ENCODE results near the gene SESTD1. TPM values are rescaled to one million over a fixed set of nuclear protein-coding genes. Genes with fewer than 3 reads are reported as not detected.
"Not testable (repeated sequence)": the region's sequence is repeated elsewhere in the genome, so short reads cannot be mapped to it uniquely, and the experiment has no call there.

The SESTD1 gene
- total RNA-seq, 2 donors from 2014 or later = 51.3 to 75.4 TPM

DNA sequence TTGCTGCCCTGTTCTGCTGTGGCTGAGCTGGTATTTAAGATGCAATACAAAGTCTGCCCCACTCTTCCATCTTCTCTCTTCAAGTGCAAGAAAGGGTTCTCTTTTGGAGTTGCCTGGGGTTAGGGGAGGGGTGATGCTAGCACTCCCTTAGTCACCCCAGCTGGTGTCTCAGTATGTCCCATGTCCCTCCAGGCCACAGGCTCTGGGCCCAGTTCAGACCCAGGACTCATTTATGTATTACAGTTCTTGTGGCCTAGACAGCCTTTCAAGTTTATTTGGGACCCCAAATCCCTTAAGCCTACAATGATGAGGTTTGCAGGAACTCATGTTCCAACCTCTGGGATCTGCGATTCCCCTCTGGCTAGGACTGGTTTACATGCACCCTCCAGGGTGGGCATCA, 167.5 kb downstream of the SESTD1 start:
- no peaks in the 10 kb centered on the region for H3K27me3 Mint-ChIP-seq (ENCODE audit: insufficient read depth)
- Histone ChIP-seq H3K4me1 (ENCODE audit: control insufficient read depth, insufficient read depth, low read length) (no peaks in the 10 kb centered on the region), H3K4me3 (ENCODE audit: low read length) (no peak overlapping the region), H3K36me3 (ENCODE audit: control insufficient read depth, insufficient read depth, low read length) (peaks cover 3% of the 10 kb centered on the region), H3K27ac (ENCODE audit: low read depth, low read length) (no peak overlapping the region), H3K9ac (ENCODE audit: extremely low read depth, low read length, poor library complexity, severe bottlenecking) (no peak overlapping the region), H3K9me3 (ENCODE audit: control insufficient read depth, low read length) (peaks cover 20% of the 10 kb centered on the region), H3K27me3 (ENCODE audit: control insufficient read depth, insufficient read depth, low read length, poor library complexity, severe bottlenecking) (no peaks in the 10 kb centered on the region)
- H3K27ac Mint-ChIP-seq = no peak overlapping the region
- peaks cover 25% of the 10 kb centered on the region for H3K9me3 Mint-ChIP-seq
- peaks cover 2% of the 10 kb centered on the region for H3K4me1 Mint-ChIP-seq
- no peak for TF ChIP-seq CTCF (conservative IDR thresholded peaks at IDR 0.05)
- no peak overlapping the region for H3K4me3 Mint-ChIP-seq
- 96 to 100% methylated on average over 1 of the region's 1 CpG for WGBS, 2 experiments (ENCODE audit: insufficient coverage in 1 of 2, insufficient read length in 1 of 2)
- DNase-seq = no peak
- no peaks in the 10 kb centered on the region for H3K36me3 Mint-ChIP-seq (ENCODE audit: low read depth)

DNA sequence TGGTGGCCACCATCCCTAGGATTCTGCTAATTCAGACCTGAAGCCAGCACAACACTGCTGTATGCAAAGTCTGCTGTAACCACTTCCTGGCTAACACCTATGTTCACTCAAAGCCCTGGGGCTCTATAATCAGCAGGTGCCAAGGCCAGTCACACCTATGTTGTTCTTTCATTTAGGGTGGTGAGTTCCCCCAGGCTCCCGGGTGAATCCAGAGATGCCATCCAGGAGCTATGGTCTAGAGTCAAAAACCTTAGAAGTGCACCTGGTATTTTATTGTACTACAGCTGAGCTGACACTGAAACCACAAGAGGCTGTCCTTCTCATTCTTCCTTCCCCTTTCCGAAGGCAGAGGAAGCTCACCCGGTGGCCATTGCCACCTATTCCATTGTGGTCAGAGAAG, 168.5 kb downstream of the SESTD1 start:
- Mint-ChIP-seq H3K27me3 (ENCODE audit: insufficient read depth) (no peaks in the 10 kb centered on the region), H3K4me3 (no peak overlapping the region), H3K4me1 (peaks cover 2% of the 10 kb centered on the region), H3K36me3 (ENCODE audit: low read depth) (no peaks in the 10 kb centered on the region), H3K9me3 (peaks cover 32% of the 10 kb centered on the region), H3K27ac (no peak overlapping the region)
- H3K4me3 ChIP-seq (ENCODE audit: low read length) = no peak overlapping the region
- peak; percentile 57 for DNase-seq
- no peaks in the 10 kb centered on the region for H3K36me3 ChIP-seq (ENCODE audit: control insufficient read depth, insufficient read depth, low read length)
- peaks cover 20% of the 10 kb centered on the region for H3K9me3 ChIP-seq (ENCODE audit: control insufficient read depth, low read length)
- TF ChIP-seq CTCF (conservative IDR thresholded peaks at IDR 0.05) = no peak
- no peaks in the 10 kb centered on the region for H3K27me3 ChIP-seq (ENCODE audit: control insufficient read depth, insufficient read depth, low read length, poor library complexity, severe bottlenecking)
- H3K27ac ChIP-seq (ENCODE audit: low read depth, low read length) = no peak overlapping the region
- no peak overlapping the region for H3K9ac ChIP-seq (ENCODE audit: extremely low read depth, low read length, poor library complexity, severe bottlenecking)
- WGBS, 2 experiments (ENCODE audit: insufficient coverage in 1 of 2, insufficient read length in 1 of 2) = 89% methylated on average over 1 to 3 of the region's 3 CpGs
- no peaks in the 10 kb centered on the region for H3K4me1 ChIP-seq (ENCODE audit: control insufficient read depth, insufficient read depth, low read length)

GRCh38 chr2:179092912-179093311, 171.7 kb downstream of the SESTD1 start:
- WGBS, 2 experiments (ENCODE audit: insufficient coverage in 1 of 2, insufficient read length in 1 of 2) = 94 to 95% methylated on average over 4 of the region's 4 CpGs
- H3K9me3 Mint-ChIP-seq = peaks cover 37% of the 10 kb centered on the region
- not testable (repeated sequence) for H3K9ac ChIP-seq (ENCODE audit: extremely low read depth, low read length, poor library complexity, severe bottlenecking); H3K4me1 ChIP-seq (ENCODE audit: control insufficient read depth, insufficient read depth, low read length); H3K36me3 ChIP-seq (ENCODE audit: control insufficient read depth, insufficient read depth, low read length); H3K27ac ChIP-seq (ENCODE audit: low read depth, low read length); H3K27me3 ChIP-seq (ENCODE audit: control insufficient read depth, insufficient read depth, low read length, poor library complexity, severe bottlenecking); H3K36me3 Mint-ChIP-seq (ENCODE audit: low read depth); H3K27ac Mint-ChIP-seq; H3K4me3 Mint-ChIP-seq; H3K27me3 Mint-ChIP-seq (ENCODE audit: insufficient read depth); DNase-seq; H3K4me1 Mint-ChIP-seq
- Histone ChIP-seq H3K9me3 (ENCODE audit: control insufficient read depth, low read length) (peaks cover 20% of the 10 kb centered on the region), H3K4me3 (ENCODE audit: low read length) (peak overlapping the region; percentile 35)

GRCh38 chr2:179082697-179083096, 181.9 kb downstream of the SESTD1 start:
- H3K9me3 ChIP-seq (ENCODE audit: control insufficient read depth, low read length) = peaks cover 11% of the 10 kb centered on the region
- no peak overlapping the region for H3K27ac ChIP-seq (ENCODE audit: low read depth, low read length)
- peaks cover 4% of the 10 kb centered on the region for H3K36me3 Mint-ChIP-seq (ENCODE audit: low read depth)
- H3K9ac ChIP-seq (ENCODE audit: extremely low read depth, low read length, poor library complexity, severe bottlenecking) = no peak overlapping the region
- H3K4me1 ChIP-seq (ENCODE audit: control insufficient read depth, insufficient read depth, low read length) = no peaks in the 10 kb centered on the region
- no peak for DNase-seq
- H3K27ac Mint-ChIP-seq = no peak overlapping the region
- H3K4me1 Mint-ChIP-seq = peaks cover 5% of the 10 kb centered on the region
- no peaks in the 10 kb centered on the region for H3K27me3 Mint-ChIP-seq (ENCODE audit: insufficient read depth)
- no peak overlapping the region for H3K4me3 Mint-ChIP-seq
- H3K27me3 ChIP-seq (ENCODE audit: control insufficient read depth, insufficient read depth, low read length, poor library complexity, severe bottlenecking) = no peaks in the 10 kb centered on the region
- TF ChIP-seq CTCF (conservative IDR thresholded peaks at IDR 0.05) = no peak
- peaks cover 42% of the 10 kb centered on the region for H3K9me3 Mint-ChIP-seq
- H3K36me3 ChIP-seq (ENCODE audit: control insufficient read depth, insufficient read depth, low read length) = no peaks in the 10 kb centered on the region
- 84 to 95% methylated on average over 2 of the region's 2 CpGs for WGBS, 2 experiments (ENCODE audit: insufficient coverage in 1 of 2, insufficient read length in 1 of 2)
- no peak overlapping the region for H3K4me3 ChIP-seq (ENCODE audit: low read length)

Data from endodermal cell (in vitro differentiated cells).